Loucy (cell line): Measurements from ENCODE around the gene GCDH.

ENCODE experiments used
- EZH2phosphoT487 ChIP-seq: fragments of 200-600 bp; IDR thresholded peaks from 2 replicates; pipeline ENCODE4 v1.6.1; 2018; ENCODE audit warnings: antibody characterized with exemption, mild to moderate bottlenecking, moderate library complexity, borderline replicate concordance
- TF ChIP-seq, protein P1 (sequence below): fragments of 200-600 bp; sonication (generic); conservative IDR thresholded peaks from 2 replicates; pipeline ENCODE4 v1.5.1; 2014; ENCODE audit warnings: mild to moderate bottlenecking, antibody characterized with exemption, low read length

GRCh38 chr19:12880551-12881171 is 10.3 kb upstream of the GCDH start:
- TF ChIP-seq, protein P1, sequence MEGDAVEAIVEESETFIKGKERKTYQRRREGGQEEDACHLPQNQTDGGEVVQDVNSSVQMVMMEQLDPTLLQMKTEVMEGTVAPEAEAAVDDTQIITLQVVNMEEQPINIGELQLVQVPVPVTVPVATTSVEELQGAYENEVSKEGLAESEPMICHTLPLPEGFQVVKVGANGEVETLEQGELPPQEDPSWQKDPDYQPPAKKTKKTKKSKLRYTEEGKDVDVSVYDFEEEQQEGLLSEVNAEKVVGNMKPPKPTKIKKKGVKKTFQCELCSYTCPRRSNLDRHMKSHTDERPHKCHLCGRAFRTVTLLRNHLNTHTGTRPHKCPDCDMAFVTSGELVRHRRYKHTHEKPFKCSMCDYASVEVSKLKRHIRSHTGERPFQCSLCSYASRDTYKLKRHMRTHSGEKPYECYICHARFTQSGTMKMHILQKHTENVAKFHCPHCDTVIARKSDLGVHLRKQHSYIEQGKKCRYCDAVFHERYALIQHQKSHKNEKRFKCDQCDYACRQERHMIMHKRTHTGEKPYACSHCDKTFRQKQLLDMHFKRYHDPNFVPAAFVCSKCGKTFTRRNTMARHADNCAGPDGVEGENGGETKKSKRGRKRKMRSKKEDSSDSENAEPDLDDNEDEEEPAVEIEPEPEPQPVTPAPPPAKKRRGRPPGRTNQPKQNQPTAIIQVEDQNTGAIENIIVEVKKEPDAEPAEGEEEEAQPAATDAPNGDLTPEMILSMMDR: no peak
- no peak for TF ChIP-seq EZH2phosphoT487
